ENCODE data around the gene SLC25A28. TPM values are rescaled to one million over a fixed set of nuclear protein-coding genes. Genes with fewer than 3 reads are reported as not detected.

SLC25A28 gene
- total RNA-seq, 1 donor from 2014 or later: 12.4 TPM

- Mint-ChIP-seq H3K4me1 (peaks cover 12% of the 10 kb centered on the region), H3K4me3 (no peak overlapping the region), H3K36me3 (no peaks in the 10 kb centered on the region), H3K27ac (no peak overlapping the region), H3K9me3 (no peaks in the 10 kb centered on the region), H3K27me3 (ENCODE audit: insufficient read depth, low read depth) (peaks cover 13% of the 10 kb centered on the region)
- Histone ChIP-seq H3K27ac (no peak overlapping the region), H2AFZ (replicated peaks) (no peak overlapping the region), H4K20me1 (ENCODE audit: low read depth) (no peaks in the 10 kb centered on the region), H3K9me3 (ENCODE audit: low read depth) (no peaks in the 10 kb centered on the region), H3K27me3 (peaks cover 6% of the 10 kb centered on the region), H3K4me2 (no peak overlapping the region), H3K4me1 (peaks cover 15% of the 10 kb centered on the region), H3F3A (ENCODE audit: low read depth) (peaks cover 15% of the 10 kb centered on the region), H3K36me3 (no peaks in the 10 kb centered on the region), H3K9ac (no peak overlapping the region), H3K79me2 (ENCODE audit: low read depth) (no peaks in the 10 kb centered on the region), H3K4me3 (no peak overlapping the region)
- no peak for DNase-seq (ENCODE audit: low spot score)
- no peak for TF ChIP-seq EZH2phosphoT487 (IDR thresholded peaks at IDR 0.05)
- no peak for TF ChIP-seq CTCF (IDR thresholded peaks at IDR 0.05)
These were observed 57.6 kb downstream of the SLC25A28 start for GRCh38 chr10:99562631-99563030.

Small RNA genes within 50 kb of the gene (small RNA-seq; reads per million reads assigned to genes)
- gene AL133353.1: not detected

Other genes with a start within 250 kb of the SLC25A28 start
- 35.7 and 36.1 TPM in 2 replicates for gene GOT1, start 189.8 kb downstream of the SLC25A28 start, total RNA-seq (ENCODE audit: low replicate concordance)
- not detected in 2 replicates for gene NKX2-3, start 87.5 kb downstream of the SLC25A28 start, total RNA-seq (ENCODE audit: low replicate concordance)
- 7.2 and 10.2 TPM in 2 replicates for gene ENTPD7, start 39.1 kb upstream of the SLC25A28 start, total RNA-seq (ENCODE audit: low replicate concordance)
- 49.8 and 53.5 TPM in 2 replicates for gene COX15, start 111.7 kb upstream of the SLC25A28 start, total RNA-seq (ENCODE audit: low replicate concordance)
- gene CUTC, start 111.8 kb upstream of the SLC25A28 start, total RNA-seq (ENCODE audit: low replicate concordance): 27.8 and 36.1 TPM in 2 replicates
- 0.25 and 0.26 TPM in 2 replicates for gene ABCC2, start 162.2 kb upstream of the SLC25A28 start, total RNA-seq (ENCODE audit: low replicate concordance)